Activated CD4-positive, alpha-beta T cell treated with anti-CD3 and anti-CD28 coated beads for 36 hours (primary cell): Measurements from ENCODE around the gene PRKCA. TPM values are rescaled to one million over a fixed set of nuclear protein-coding genes. Genes with fewer than 3 reads are reported as not detected.
A peak's percentile ranks its signal among the peaks of the same experiment; 100 is the strongest.
"Not testable (repeated sequence)": the region's sequence is repeated elsewhere in the genome, so short reads cannot be mapped to it uniquely, and the experiment has no call there.

ENCODE experiments used
- ATAC-seq: fragments of 200-7000 bp; cut with Tn5 transposase; one replicate; pipeline ENCODE4 v1.10.0; 2021; ENCODE audit warnings: mild to moderate bottlenecking, moderate library complexity
- CTCF ChIA-PET: fragments of 350-600 bp; sonication (Branson Sonifier 250); formaldehyde crosslinking; loops from one replicate; lab custom pipeline; 2021; ENCODE audit warnings: antibody characterized with exemption; lab: Charles Lee
- POLR2A ChIA-PET: fragments of 350-600 bp; sonication (Branson Sonifier 250); formaldehyde crosslinking; loops from one replicate; lab custom pipeline; 2021; ENCODE audit warnings: antibody characterized with exemption, inconsistent platforms; lab: Charles Lee
- DNase-seq: peaks from one replicate; pipeline ENCODE4 v3.0.0-alpha.2; 2020
- H3K27ac Mint-ChIP-seq: one replicate; pipeline ENCODE4 v1.8.0; 2021; ENCODE audit warnings: mixed read lengths
- H3K27me3 Mint-ChIP-seq: one replicate; pipeline ENCODE4 v1.8.0; 2021; ENCODE audit warnings: mixed read lengths
- H3K36me3 Mint-ChIP-seq: one replicate; pipeline ENCODE4 v1.8.0; 2021; ENCODE audit warnings: low read depth, mixed read lengths
- H3K4me1 Mint-ChIP-seq: one replicate; pipeline ENCODE4 v1.8.0; 2021; ENCODE audit warnings: mixed read lengths
- H3K4me3 Mint-ChIP-seq: one replicate; pipeline ENCODE4 v1.8.0; 2021; ENCODE audit warnings: mild to moderate bottlenecking, moderate library complexity, mixed read lengths
- H3K9me3 Mint-ChIP-seq: one replicate; pipeline ENCODE4 v1.8.0; 2021; ENCODE audit warnings: low read depth, mixed read lengths
- intact Hi-C, 2 experiments: fragments of 100-400 bp; cut with DNase I in 1 of 2; cut with micrococcal nuclease in 1 of 2; formaldehyde crosslinking; loops; one replicate each; pipeline versions ENCODE4 v1.14.2 to v1.15.1; 2022 to 2024; cut with DNase I, micrococcal nuclease
- total RNA-seq, 2 experiments: library from RNA; stranded (reverse); gene quantifications; one replicate each; pipeline ENCODE4 v1.2.3, GENCODE V29; 2021

PRKCA gene
- total RNA-seq, 2 experiments from 2014 or later: 73.3 to 77.0 TPM

DNA sequence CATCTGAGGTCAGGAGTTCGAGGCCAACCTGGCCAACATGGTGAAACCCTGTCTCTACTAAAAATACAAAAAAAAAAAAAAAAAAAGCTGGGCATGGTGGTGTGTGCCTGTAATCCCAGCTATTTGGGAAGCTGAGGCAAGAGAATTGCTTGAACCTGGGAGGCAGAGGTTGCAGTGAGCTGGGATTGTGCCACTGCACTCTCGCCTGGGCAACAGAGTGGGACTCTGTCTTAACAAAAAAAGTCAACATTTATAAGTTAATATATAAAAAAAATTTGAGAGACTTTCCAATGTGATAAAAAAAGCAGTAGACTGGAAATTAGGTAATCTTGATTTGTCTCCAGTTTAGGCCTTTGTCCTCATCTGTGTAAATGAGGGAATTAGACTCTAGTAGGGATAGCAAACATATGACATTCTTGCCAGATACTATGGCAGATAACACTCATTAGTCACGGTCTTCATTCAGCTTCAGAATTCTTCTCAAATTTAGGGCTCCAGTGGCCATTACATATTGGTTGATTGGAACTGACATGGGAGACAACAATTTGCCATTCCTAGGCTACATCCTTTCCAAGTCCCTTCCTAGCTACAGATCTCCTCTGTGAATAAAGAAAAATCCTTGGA, 22.1 kb downstream of the PRKCA start:
- H3K4me3 Mint-ChIP-seq, DNase-seq, POLR2A ChIA-PET, intact Hi-C loops, H3K27me3 Mint-ChIP-seq, ATAC-seq: not testable (repeated sequence)
- Mint-ChIP-seq H3K4me1 (peaks cover 64% of the 10 kb centered on the region), H3K9me3 (peaks cover 11% of the 10 kb centered on the region), H3K27ac (peak overlapping the region; percentile 70), H3K36me3 (peaks cover 67% of the 10 kb centered on the region)
- CTCF ChIA-PET: interaction anchor here (0.6 to 2.2 kb wide), 3 partner anchors 9 to 180 kb away, joined by 3 to 7 read pairs (median 5); no protein-coding TSS in a partner anchor

DNA sequence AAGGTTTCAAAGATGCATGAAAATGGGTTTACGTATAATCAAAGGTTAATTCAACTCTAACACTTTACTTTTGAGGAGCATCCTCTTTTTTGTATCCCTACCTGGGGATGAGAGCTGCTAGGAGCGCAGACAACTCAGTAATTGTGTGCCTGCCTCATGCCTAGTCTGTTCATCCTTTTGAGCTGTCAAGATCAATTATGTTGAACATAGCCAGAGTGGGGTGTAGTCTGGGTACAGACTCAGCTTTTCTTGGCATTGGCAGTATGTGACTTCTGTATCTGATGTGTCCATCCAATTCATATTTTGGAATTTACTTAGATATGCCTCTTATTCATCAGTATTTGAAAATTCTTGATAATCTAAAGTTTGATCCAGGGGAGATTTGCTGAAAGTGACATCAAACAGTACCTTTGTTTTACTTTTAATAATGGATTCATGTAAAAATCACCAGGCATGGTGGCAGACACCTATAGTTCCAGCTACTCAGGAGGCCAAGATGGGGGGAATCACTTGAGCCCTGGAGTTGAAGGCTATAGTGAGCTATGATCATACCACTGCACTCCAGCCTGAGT, 24.1 kb downstream of the PRKCA start:
- DNase-seq: no peak
- H3K27ac Mint-ChIP-seq: peak overlapping the region; percentile 75
- H3K4me1 Mint-ChIP-seq: peaks cover 82% of the 10 kb centered on the region
- peaks cover 8% of the 10 kb centered on the region for H3K9me3 Mint-ChIP-seq
- CTCF ChIA-PET: interaction anchor here (1.1 to 4.1 kb wide), 3 partner anchors 10 to 13 kb away, joined by 3 to 17 read pairs (median 7); no protein-coding TSS in a partner anchor
- H3K36me3 Mint-ChIP-seq: peaks cover 63% of the 10 kb centered on the region
- H3K4me3 Mint-ChIP-seq: no peak overlapping the region
- POLR2A ChIA-PET: no interaction called here
- no peak for ATAC-seq
- intact Hi-C loops: no loop called here
- H3K27me3 Mint-ChIP-seq: no peaks in the 10 kb centered on the region

DNA sequence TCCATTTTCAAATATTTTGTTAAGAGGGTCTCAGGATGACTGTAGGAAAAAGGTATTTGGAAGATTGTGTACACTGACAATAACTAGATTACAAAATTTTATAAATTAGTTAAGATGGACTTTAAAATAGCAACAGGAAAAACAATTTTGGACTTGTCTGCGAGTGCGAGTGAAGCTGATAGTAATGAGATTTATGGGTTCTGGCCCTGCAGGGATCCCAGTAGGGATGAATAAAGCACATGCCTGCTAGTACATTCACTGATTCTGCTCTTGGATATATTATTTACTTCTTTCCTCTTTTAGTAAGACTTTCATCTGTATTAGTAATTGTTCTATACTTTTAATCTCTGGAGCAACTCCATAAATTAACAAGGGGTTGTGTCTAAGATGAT, 28.2 kb downstream of the PRKCA start:
- CTCF ChIA-PET: interaction anchor here (0.6 to 3.8 kb wide), 7 partner anchors 9 to 83 kb away, joined by 3 to 15 read pairs (median 6); no protein-coding TSS in a partner anchor
- H3K27me3 Mint-ChIP-seq: no peaks in the 10 kb centered on the region

DNA sequence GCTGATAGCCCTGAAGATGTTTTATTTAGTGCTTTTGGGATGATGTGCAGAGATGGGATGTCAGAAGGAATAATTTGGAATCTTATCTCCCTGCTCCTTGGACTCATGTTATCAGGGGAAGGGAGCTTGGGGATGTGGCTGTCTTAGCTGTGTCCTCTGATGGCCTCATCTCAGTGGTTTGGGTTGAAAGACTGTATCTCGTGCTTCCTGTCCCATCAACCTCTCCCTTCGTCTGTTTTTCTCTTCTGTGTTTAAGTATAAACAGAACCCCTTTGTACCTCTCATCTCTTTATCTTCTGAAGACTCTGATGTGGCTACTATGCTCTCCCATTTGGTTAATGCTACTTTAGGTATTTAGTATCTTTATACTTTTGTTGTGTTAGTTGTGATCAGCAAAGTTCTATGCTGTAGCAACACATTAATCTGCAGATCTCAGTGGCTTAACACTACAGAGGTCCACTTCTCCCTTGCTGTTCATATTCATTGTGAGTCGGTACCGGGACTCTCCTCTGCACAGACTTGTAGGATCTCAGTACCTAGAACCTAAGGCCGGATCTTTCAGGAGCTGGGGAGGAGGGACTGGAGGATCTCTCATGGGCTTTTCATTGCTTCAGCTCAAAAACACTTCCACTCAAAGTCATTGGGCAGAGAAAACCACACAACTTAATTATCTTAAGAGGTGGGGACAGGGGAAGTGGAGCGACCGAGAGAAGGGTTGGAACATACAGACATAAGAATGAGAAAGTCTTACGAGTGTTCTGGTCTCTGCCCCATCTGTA, 28.8 kb downstream of the PRKCA start:
- ATAC-seq: peak; percentile 74
- peaks cover 52% of the 10 kb centered on the region for H3K36me3 Mint-ChIP-seq
- CTCF ChIA-PET: interaction anchor here (0.6 to 1.7 kb wide), 6 partner anchors 8 to 1338 kb away, joined by 3 to 6 read pairs (median 4); no protein-coding TSS in a partner anchor

More for the DNA sequence above, 28.2 kb downstream of the PRKCA start:
- intact Hi-C loops: no loop called here
- Mint-ChIP-seq H3K4me1 (peaks cover 83% of the 10 kb centered on the region), H3K9me3 (no peaks in the 10 kb centered on the region), H3K4me3 (peak overlapping the region; percentile 68), H3K27ac (peak overlapping the region; percentile 93), H3K36me3 (peaks cover 48% of the 10 kb centered on the region)
- ATAC-seq (no peak), DNase-seq (no peak)
- POLR2A ChIA-PET: interaction anchor here (1.9 kb wide), 1 partner anchor 20 kb away, joined by 7 read pairs; no protein-coding TSS in a partner anchor

DNA sequence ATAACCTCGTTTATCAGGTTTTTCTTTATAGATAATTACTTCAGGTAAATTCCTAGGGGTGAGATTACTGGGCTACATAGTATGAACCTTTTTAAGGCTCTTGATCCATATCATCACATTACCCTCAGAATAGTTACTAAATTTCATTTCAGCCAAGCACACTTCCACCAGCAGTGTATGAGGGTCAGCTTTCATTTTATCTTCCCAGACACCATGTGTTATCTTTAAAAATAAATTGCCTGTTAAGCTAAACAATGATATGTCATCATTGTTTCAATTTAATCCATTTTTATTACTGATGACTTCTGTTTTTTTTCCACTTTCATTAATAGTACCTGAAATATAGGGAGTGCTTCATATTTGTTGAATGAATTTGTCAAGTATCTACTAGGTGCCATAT, 33.4 kb downstream of the PRKCA start:
- DNase-seq (no peak), ATAC-seq (no peak)
- intact Hi-C loops: no loop called here
- ChIA-PET CTCF (interaction anchor here (1.2 kb wide), 1 partner anchor 15 kb away, joined by 4 read pairs; no protein-coding TSS in a partner anchor), POLR2A (no interaction called here)
- Mint-ChIP-seq H3K4me1 (peaks cover 84% of the 10 kb centered on the region), H3K27me3 (no peaks in the 10 kb centered on the region), H3K9me3 (no peaks in the 10 kb centered on the region), H3K36me3 (peaks cover 37% of the 10 kb centered on the region), H3K4me3 (no peak overlapping the region), H3K27ac (no peak overlapping the region)

More for the DNA sequence above, 28.8 kb downstream of the PRKCA start:
- peaks cover 83% of the 10 kb centered on the region for H3K4me1 Mint-ChIP-seq
- peak overlapping the region; percentile 93 for H3K27ac Mint-ChIP-seq
- POLR2A ChIA-PET: interaction anchor here (0.6 to 1.9 kb wide), 3 partner anchors 17 to 30 kb away, joined by 3 to 7 read pairs (median 6); no protein-coding TSS in a partner anchor
- H3K27me3 Mint-ChIP-seq: no peaks in the 10 kb centered on the region
- peak; percentile 46 for DNase-seq
- intact Hi-C loops: no loop called here
- H3K9me3 Mint-ChIP-seq: no peaks in the 10 kb centered on the region
- peak overlapping the region; percentile 68 for H3K4me3 Mint-ChIP-seq

DNA sequence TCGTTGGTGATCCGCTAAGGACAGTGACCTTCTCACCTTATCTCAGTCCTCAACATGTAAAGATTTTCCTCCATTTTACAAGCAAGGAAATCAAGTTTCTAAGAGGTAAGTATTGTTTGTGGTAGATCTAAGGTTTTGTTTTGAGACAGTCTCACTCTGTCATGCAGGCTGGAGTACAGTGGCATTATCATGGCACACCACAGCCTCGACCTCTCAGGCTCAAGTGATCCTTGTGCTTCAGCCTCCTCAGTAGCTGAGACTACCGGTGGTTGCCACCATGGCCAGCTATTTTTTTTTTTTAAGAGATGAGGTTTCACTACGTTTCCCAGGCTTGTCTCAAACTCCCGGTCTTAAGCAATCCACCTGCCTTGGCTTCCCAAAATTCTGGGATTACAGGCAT, 34.9 kb downstream of the PRKCA start:
- Mint-ChIP-seq H3K27ac (no peak overlapping the region), H3K27me3 (no peaks in the 10 kb centered on the region), H3K36me3 (peaks cover 40% of the 10 kb centered on the region), H3K4me3 (no peak overlapping the region), H3K4me1 (peaks cover 82% of the 10 kb centered on the region), H3K9me3 (no peaks in the 10 kb centered on the region)
- peak; percentile 48 for DNase-seq
- ChIA-PET CTCF (interaction anchor here (0.6 to 1.5 kb wide), 4 partner anchors 9 to 94 kb away, joined by 3 to 8 read pairs (median 4); no protein-coding TSS in a partner anchor), POLR2A (interaction anchor here (1.0 kb wide), 1 partner anchor 27 kb away, joined by 3 read pairs; no protein-coding TSS in a partner anchor)
- intact Hi-C loops: no loop called here
- peak; percentile 84 for ATAC-seq

DNA sequence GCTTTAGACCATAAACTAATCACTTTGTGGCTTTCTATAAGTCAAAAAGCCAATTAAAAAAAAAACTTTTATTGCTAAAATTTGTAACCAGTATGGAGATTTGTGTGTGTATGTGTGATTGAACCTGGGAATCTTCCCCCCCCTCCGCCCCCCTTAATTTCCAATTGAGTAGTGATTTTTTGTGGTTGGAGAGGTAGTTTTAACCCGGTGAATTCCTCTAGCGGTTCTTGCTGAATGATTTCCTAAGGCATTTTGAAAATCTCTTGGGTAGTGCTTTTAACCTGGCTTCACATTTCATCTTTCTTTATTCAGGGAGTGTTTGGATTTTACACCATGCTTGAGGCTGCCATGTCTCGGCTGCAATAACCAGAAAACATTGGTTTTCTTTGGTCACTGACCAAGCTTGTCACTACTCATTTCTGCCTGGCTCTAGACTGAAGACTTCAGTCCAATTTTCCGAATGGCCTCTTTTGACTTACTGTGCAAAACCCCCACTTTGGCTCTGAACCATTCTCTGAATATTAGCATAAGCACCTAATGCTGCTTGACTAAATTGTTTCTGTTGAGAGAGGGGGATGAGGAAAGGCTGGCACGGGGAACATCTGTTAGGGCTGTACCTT, 35.6 kb downstream of the PRKCA start:
- CTCF ChIA-PET: interaction anchor here (0.6 to 1.5 kb wide), 4 partner anchors 8 to 94 kb away, joined by 3 to 8 read pairs (median 4); no protein-coding TSS in a partner anchor
- ATAC-seq: no peak
- intact Hi-C loops: no loop called here
- DNase-seq: no peak
- H3K36me3 Mint-ChIP-seq: peaks cover 40% of the 10 kb centered on the region
- H3K4me3 Mint-ChIP-seq: no peak overlapping the region
- no peaks in the 10 kb centered on the region for H3K9me3 Mint-ChIP-seq
- peaks cover 80% of the 10 kb centered on the region for H3K4me1 Mint-ChIP-seq
- H3K27me3 Mint-ChIP-seq: no peaks in the 10 kb centered on the region
- H3K27ac Mint-ChIP-seq: peak overlapping the region; percentile 69
- POLR2A ChIA-PET: interaction anchor here (0.7 to 1.0 kb wide), 2 partner anchors 28 to 82 kb away, joined by 3 to 12 read pairs; no protein-coding TSS in a partner anchor

DNA sequence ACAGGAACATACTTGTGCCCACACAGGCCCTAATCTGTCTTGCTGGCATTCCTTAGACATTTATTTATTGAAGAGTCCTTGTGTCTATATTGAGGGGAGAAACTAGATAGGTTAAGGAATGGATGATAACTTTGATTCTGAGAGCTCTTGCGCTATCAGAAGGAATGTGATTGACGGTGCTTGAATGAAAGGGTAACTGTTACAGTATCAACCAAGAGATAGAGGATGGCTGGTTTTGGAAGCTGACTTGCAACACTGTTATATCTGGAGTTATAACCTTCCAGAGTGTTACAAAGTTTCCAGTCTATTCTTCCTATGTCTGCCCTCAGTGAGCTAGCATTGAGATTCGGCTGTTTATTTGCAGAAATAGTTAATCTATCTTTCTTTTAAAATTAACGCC, 36.5 kb downstream of the PRKCA start:
- CTCF ChIA-PET: interaction anchor here (0.8 to 1.4 kb wide), 4 partner anchors 8 to 41 kb away, joined by 3 to 6 read pairs (median 4); no protein-coding TSS in a partner anchor
- ATAC-seq (no peak), DNase-seq (no peak)
- no peak overlapping the region for H3K4me3 Mint-ChIP-seq
- POLR2A ChIA-PET: no interaction called here
- H3K4me1 Mint-ChIP-seq: peaks cover 83% of the 10 kb centered on the region
- peak overlapping the region; percentile 20 for H3K27ac Mint-ChIP-seq
- no peaks in the 10 kb centered on the region for H3K27me3 Mint-ChIP-seq
- no peaks in the 10 kb centered on the region for H3K9me3 Mint-ChIP-seq
- intact Hi-C loops: no loop called here
- H3K36me3 Mint-ChIP-seq: peaks cover 46% of the 10 kb centered on the region

DNA sequence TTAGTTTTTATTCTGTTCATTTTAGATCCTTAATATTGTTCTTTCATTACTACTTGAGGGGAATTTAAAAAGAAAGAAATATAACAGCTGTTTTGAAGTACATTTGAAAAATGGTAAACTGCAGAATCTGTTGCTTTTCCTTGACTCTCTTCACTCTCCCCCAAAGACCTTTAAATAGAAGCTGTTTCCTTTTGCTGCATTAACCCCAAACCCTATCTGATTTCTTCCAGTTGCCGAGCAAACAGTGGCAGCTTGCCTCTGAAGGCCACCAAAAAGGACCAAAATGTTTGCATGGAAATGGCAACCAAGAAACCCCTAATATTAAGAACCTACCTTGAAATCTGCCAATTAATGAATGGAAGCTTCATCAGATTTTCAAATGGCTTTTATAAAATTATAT, 37.1 kb downstream of the PRKCA start:
- ChIA-PET CTCF (interaction anchor here (0.8 to 1.4 kb wide), 6 partner anchors 8 to 58 kb away, joined by 3 to 6 read pairs (median 4); no protein-coding TSS in a partner anchor), POLR2A (no interaction called here)
- peak overlapping the region; percentile 37 for H3K4me3 Mint-ChIP-seq
- peaks cover 42% of the 10 kb centered on the region for H3K36me3 Mint-ChIP-seq
- intact Hi-C loops: no loop called here
- ATAC-seq: no peak
- no peaks in the 10 kb centered on the region for H3K27me3 Mint-ChIP-seq
- no peaks in the 10 kb centered on the region for H3K9me3 Mint-ChIP-seq
- peak overlapping the region; percentile 70 for H3K27ac Mint-ChIP-seq
- H3K4me1 Mint-ChIP-seq: peaks cover 82% of the 10 kb centered on the region
- DNase-seq: no peak

DNA sequence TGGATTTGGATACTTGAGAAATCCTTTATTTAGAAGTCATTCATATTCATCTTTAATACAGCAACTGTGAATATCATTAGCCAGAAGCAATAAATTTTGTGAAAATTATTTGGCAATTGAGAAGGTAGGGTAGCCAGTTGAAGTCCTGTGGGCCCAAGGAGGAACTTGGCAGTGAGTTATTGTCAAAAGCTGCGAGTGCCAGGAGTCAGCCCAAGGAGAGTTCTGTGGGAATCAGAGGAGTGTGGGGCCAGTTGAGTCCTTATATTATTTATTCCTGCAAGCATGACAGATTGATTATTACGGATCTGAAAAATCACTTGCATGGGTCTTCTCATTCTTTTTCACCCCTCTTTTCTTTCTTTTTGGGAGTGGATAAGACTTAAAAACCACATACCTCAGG, 38.3 kb downstream of the PRKCA start:
- ATAC-seq: no peak
- Mint-ChIP-seq H3K36me3 (peaks cover 32% of the 10 kb centered on the region), H3K4me1 (peaks cover 76% of the 10 kb centered on the region), H3K4me3 (no peak overlapping the region), H3K9me3 (no peaks in the 10 kb centered on the region), H3K27ac (peak overlapping the region; percentile 16), H3K27me3 (no peaks in the 10 kb centered on the region)
- CTCF ChIA-PET: interaction anchor here (1.0 to 1.3 kb wide), 3 partner anchors 23 to 58 kb away, joined by 3 read pairs; no protein-coding TSS in a partner anchor
- POLR2A ChIA-PET: no interaction called here
- intact Hi-C loops: no loop called here
- DNase-seq: no peak
